HG03159 (cell line): ENCODE measurements around the gene ELAC2.

Source experiments
- ATAC-seq: cut with Tn5 transposase; IDR thresholded peaks from one replicate; pipeline ENCODE4 v1.9.1; 2021; ENCODE audit warnings: mild to moderate bottlenecking, moderate library complexity; ENCODE audit not compliant: unreplicated experiment

Gene ELAC2

DNA sequence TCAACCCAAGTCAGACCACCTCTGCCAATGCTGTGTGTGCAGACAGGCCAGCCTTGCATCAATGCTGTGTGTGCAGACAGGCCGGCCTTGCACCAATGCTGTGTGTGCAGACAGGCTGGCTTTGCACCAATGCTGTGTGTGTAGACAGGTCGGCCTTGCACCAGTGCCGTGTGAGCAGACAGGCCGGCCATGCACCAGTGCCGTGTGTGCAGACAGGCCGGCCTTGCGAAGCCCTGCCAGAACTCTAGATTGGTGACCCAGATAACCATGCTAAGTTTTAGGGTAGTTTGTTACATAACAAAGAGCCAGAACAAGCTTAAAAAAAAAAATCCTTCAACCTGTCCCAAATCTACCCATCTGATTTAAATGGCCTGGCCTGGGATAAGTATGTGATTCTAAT lies 54.3 kb downstream of the ELAC2 start:
- no peak for ATAC-seq

DNA sequence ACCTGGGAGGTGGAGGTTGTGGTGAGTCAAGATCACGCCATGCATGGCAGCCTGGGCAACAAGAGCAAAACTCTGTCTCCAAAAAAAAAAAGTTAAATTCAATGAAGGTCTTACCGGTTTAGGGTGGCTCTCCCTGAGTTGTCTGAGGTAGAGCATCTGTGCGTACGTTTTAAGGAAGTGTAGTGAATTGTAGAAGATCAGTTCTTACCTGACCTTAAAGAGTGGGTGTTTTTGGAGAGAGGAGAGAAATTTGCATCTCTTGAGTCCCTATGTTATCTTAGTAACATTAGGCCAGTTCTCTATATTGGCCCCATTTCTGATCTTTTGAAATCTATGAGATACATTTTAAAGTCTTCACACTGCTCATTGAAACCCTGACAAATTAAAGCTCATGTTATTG lies 56.2 kb downstream of the ELAC2 start:
- no peak for ATAC-seq

DNA sequence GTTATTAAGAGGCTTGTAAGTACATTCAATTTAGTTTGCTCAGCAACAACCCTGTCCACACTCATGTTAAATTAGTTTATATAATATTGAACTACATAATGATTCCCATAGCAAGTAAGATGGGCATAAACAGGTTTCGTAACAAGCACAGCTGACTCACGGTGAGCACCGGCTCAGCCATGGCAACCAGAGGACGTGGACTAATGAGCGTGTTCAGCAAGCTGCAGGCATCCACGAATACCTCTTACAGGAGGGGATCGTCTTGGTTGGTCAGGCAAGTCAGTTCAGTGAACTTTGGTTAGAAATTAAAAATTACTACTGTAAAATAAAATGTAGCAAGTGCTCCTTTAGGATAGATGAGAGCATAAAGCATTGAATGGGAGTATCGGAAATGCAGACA lies 58.4 kb downstream of the ELAC2 start:
- ATAC-seq = no peak

GRCh38 chr17:12958786-12959185 lies 59.0 kb downstream of the ELAC2 start:
- no peak for ATAC-seq

DNA sequence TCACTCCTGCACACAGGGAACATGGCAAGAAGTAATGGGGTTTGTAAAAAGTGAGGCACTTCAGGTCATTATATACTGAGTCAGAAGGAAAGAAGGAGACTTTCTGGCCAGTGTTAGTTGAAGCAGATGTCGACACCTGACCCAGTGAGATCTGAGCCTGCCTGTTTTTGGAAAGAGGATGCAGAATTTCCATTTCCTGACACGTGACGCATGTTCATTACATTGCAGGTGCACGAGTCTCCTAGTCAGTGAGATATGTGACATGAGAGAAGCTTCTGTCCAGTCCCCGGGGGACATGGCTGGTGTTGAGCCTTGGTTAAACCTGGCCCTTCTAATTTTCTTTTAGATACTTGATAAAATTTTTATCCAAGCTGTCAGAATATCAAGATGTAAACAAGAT lies 62.3 kb downstream of the ELAC2 start:
- no peak for ATAC-seq

- no peak for ATAC-seq
Measured at GRCh38 chr17:12953156-12953555, 64.7 kb downstream of the ELAC2 start.

DNA sequence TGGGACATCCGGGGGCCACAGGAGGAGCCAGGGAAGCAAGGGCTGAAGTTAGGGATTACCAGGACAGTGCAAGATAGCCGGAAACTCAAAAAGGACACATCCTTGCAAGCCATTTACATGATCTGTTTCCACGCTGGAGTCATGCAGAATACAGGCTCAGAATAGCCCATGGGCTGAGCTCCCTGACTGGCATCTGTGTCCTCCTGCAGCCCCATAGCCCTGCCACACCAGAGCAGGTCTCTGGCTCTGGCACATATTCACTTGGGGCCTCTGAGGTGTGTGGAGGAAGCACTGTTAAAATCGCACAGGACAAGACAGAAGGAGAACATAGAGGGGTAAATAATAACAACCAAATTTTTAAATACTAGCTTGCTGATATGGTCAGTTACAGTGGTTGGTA lies 65.8 kb downstream of the ELAC2 start:
- ATAC-seq = no peak

GRCh38 chr17:12947047-12947446 lies 70.8 kb downstream of the ELAC2 start:
- no peak for ATAC-seq
